Smooth muscle cell (in vitro differentiated cells): ENCODE results near the gene CLIC5. TPM values are rescaled to one million over a fixed set of nuclear protein-coding genes. Genes with fewer than 3 reads are reported as not detected.
A peak's percentile ranks its signal among the peaks of the same experiment; 100 is the strongest.

Source experiments
- DNase-seq: peaks from one replicate; lab custom pipeline; 2025; ENCODE audit not compliant: unreplicated experiment; lab: John Stamatoyannopoulos, UW
- H2AFZ ChIP-seq: fragments of 200-600 bp; sonication (generic); 2 replicates; pipeline ENCODE4 v1.6.0; 2016; ENCODE audit warnings: antibody characterized with exemption, low read depth, mild to moderate bottlenecking
- H3F3A ChIP-seq: fragments of 200-600 bp; sonication (generic); 2 replicates; pipeline ENCODE4 v1.6.0; 2017; ENCODE audit warnings: antibody characterized with exemption, low read depth
- H3K27ac ChIP-seq: fragments of 200-600 bp; sonication (generic); 2 replicates; pipeline ENCODE4 v1.5.1; 2016; ENCODE audit warnings: low read depth, mild to moderate bottlenecking
- H3K27me3 ChIP-seq: fragments of 200-600 bp; sonication (generic); 2 replicates; pipeline ENCODE4 v1.6.1; 2016; ENCODE audit warnings: low read depth, mild to moderate bottlenecking
- H3K36me3 ChIP-seq: fragments of 200-600 bp; sonication (generic); 2 replicates; pipeline ENCODE4 v1.5.1; 2016; ENCODE audit warnings: low read depth
- H3K4me1 ChIP-seq: fragments of 200-600 bp; sonication (generic); 2 replicates; pipeline ENCODE4 v1.5.1; 2016; ENCODE audit warnings: low read depth
- H3K4me2 ChIP-seq: fragments of 200-600 bp; sonication (generic); 2 replicates; pipeline ENCODE4 v1.6.0; 2016; ENCODE audit warnings: mild to moderate bottlenecking
- H3K4me3 ChIP-seq: fragments of 200-600 bp; sonication (generic); 2 replicates; pipeline ENCODE4 v1.5.1; 2016; ENCODE audit warnings: mild to moderate bottlenecking
- H3K79me2 ChIP-seq: fragments of 200-600 bp; sonication (generic); 2 replicates; pipeline ENCODE4 v1.6.0; 2016; ENCODE audit warnings: low read depth, mild to moderate bottlenecking
- H3K9ac ChIP-seq: fragments of 200-600 bp; sonication (generic); 2 replicates; pipeline ENCODE4 v1.6.0; 2016; ENCODE audit warnings: low read depth
- H3K9me3 ChIP-seq: fragments of 200-600 bp; sonication (generic); replicated peaks from 2 replicates; pipeline ENCODE4 v1.5.1; 2016; ENCODE audit warnings: low read depth
- H4K20me1 ChIP-seq: fragments of 200-600 bp; sonication (generic); 2 replicates; pipeline ENCODE4 v1.6.0; 2016; ENCODE audit warnings: low read depth
- CTCF ChIP-seq: fragments of 200-600 bp; sonication (generic); IDR thresholded peaks from 2 replicates; pipeline ENCODE4 v1.5.1; 2017; ENCODE audit warnings: borderline replicate concordance, mild to moderate bottlenecking, antibody characterized with exemption; ENCODE audit not compliant: insufficient read depth, poor library complexity, severe bottlenecking
- WGBS: methylation state at CpG from one replicate; pipeline ENCODE4 v1.1.7; 2016; ENCODE audit warnings: low lambda C conversion rate; 5-methylcytosine and 5-hydroxymethylcytosine counted together
- polyA plus RNA-seq: library from polyadenylated mRNA; unstranded; fragments of >200 nt; fragmentation: Nextera tagmentation; extraction: Ambion mirVana; gene quantifications from 2 replicates; pipeline ENCODE4 v1.2.1, GENCODE V29; 2016
- total RNA-seq: library from RNA; depleted of rRNA; stranded (reverse); fragments of >200 nt; gene quantifications from 2 replicates; pipeline ENCODE4 v1.2.3, GENCODE V29; 2014

CLIC5 gene
- total and polyA plus RNA-seq, 2 experiments from 2014 or later: 0.97 to 4.4 TPM

DNA sequence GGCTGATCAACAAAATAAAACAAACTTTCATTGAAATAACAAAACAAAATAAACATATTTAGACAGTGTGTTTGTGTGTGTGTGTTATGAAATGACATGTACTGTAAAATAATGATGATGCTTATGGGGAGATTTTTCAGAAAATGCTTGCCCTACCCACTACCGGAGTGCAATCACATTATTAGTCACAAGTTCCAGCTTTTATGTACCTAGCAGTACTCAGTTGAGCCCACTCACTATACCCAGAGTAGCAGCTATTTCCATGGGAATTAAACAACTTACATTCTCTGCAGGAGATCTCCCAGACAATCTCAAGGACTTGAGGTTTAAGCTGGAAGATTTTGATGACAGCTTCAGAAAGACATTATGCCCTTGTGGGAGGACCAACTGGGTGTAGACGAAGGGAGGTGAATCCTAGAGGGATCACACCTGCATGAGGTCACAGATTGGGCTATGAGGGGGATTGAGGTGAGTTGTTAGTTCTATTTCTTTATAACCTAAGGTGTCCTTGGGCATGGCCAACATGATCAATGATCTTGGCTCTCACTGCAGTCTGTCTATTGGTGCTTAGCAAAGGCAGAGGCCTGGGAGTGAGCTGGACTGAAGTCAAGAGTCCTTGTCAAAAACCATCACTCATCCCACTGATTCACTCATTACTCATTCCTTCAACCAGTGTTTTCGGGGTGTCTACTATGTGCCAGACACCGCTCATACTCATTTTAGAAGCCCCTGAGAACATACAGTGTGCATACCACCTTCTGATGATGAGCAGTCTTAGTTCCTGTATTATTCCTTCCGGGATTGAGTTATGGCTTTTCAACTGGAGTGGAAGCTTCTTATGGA lies 6.7 kb upstream of the CLIC5 start:
- Histone ChIP-seq H3K36me3 (no peaks in the 10 kb centered on the region), H4K20me1 (no peaks in the 10 kb centered on the region), H3F3A (no peaks in the 10 kb centered on the region), H3K4me1 (no peaks in the 10 kb centered on the region), H3K79me2 (no peaks in the 10 kb centered on the region), H3K27me3 (peaks cover 15% of the 10 kb centered on the region), H3K4me3 (no peak overlapping the region), H3K27ac (no peak overlapping the region), H3K4me2 (no peak overlapping the region), H3K9ac (no peak overlapping the region), H2AFZ (no peak overlapping the region), H3K9me3 (no peaks in the 10 kb centered on the region)
- WGBS: 86% methylated on average over 5 of the region's 5 CpGs
- DNase-seq: no peak
- TF ChIP-seq CTCF: no peak

DNA sequence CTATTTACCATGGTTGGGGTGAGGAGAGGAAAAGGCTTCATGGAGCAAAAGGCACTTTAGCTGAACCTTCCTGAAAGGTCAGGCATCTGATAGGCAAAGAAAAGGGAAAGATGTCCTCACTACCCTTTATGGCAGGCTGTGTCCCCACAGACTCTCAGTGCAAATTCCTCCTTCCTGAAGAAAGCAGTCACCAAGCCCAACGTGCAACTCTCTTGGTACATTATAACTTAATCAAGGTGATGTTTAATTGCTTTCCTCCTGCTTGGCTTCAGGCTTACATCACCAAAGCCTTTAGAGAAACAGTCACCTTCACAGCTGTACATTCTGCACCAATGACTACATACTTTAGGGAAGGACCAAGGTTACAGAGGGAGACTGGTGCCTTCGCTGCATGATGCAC lies 2.1 kb upstream of the CLIC5 start:
- Histone ChIP-seq H3K9me3 (no peaks in the 10 kb centered on the region), H3K9ac (no peak overlapping the region), H3K4me2 (no peak overlapping the region), H3K4me3 (no peak overlapping the region), H3K27ac (no peak overlapping the region), H3K4me1 (peaks cover 15% of the 10 kb centered on the region), H4K20me1 (no peaks in the 10 kb centered on the region), H3K36me3 (no peaks in the 10 kb centered on the region), H3K79me2 (no peaks in the 10 kb centered on the region), H3K27me3 (peaks cover 61% of the 10 kb centered on the region), H2AFZ (no peak overlapping the region), H3F3A (no peaks in the 10 kb centered on the region)
- WGBS: 79% methylated on average over 2 of the region's 2 CpGs
- TF ChIP-seq CTCF: no peak
- DNase-seq: no peak

DNA sequence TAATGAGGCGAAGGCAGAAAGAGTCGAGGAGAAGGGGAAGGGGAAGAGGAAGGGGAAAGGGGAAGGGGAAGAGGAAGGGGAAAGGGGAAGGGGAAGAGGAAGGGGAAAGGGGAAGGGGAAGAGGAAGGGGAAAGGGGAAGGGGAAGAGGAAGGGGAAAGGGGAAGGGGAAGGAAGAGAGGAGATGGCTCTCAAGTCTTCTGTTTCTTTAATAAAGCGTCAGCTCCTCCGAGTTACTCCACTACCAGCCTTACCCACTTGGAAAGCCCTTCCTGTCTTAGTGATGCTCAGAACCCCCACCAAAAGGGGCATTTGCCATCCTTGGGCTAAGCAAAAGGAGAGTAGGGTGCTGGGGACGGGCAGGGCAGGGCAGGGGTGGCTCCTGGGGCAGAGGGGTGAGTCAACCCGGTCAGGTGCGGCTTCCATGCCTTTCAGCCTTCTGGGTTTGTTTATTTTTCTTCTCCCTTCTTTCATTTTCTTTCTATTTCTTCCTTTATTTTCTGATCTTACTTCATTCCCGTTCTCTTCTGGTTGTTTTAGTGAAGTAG lies 476 bp upstream of the CLIC5 start:
- H3K27me3 ChIP-seq: peaks cover 75% of the 10 kb centered on the region
- no peak for TF ChIP-seq CTCF
- H4K20me1 ChIP-seq: no peaks in the 10 kb centered on the region
- H3K4me3 ChIP-seq: peak overlapping the region; percentile 52
- no peaks in the 10 kb centered on the region for H3K36me3 ChIP-seq
- no peak for DNase-seq
- 58% methylated on average over 8 of the region's 8 CpGs for WGBS
- no peaks in the 10 kb centered on the region for H3F3A ChIP-seq
- no peak overlapping the region for H3K9ac ChIP-seq
- H3K4me1 ChIP-seq: peaks cover 15% of the 10 kb centered on the region
- H2AFZ ChIP-seq: no peak overlapping the region
- H3K27ac ChIP-seq: no peak overlapping the region
- H3K79me2 ChIP-seq: no peaks in the 10 kb centered on the region
- peak overlapping the region; percentile 89 for H3K4me2 ChIP-seq
- no peaks in the 10 kb centered on the region for H3K9me3 ChIP-seq
